Liver (tissue), 9 donors: ENCODE data around the gene GJB1. TPM values are rescaled to one million over a fixed set of nuclear protein-coding genes. Genes with fewer than 3 reads are reported as not detected.

ENCODE experiments used
- DNase-seq: peaks from one replicate; pipeline ENCODE4 v3.0.0-alpha.2; 2017; ENCODE audit warnings: low spot score
- H3K27ac ChIP-seq, 2 donors: one replicate each; pipeline ENCODE4 v1.7.0; 2013; ENCODE audit warnings: inconsistent platforms in 2 of 2, low read length in 2 of 2, control low read depth in 1 of 2, low read depth in 1 of 2, mild to moderate bottlenecking in 1 of 2
- H3K27me3 ChIP-seq, 4 donors: one replicate each; pipeline versions ENCODE4 v1.6.1 to v1.7.0; 2013; ENCODE audit warnings: low read length in 3 of 4, inconsistent platforms in 1 of 4, mild to moderate bottlenecking in 1 of 4, moderate library complexity in 1 of 4; ENCODE audit not compliant: control insufficient read depth in 4 of 4, insufficient read depth in 4 of 4
- H3K36me3 ChIP-seq, 4 donors: one replicate each; pipeline versions ENCODE4 v1.6.1 to v1.7.0; 2013; ENCODE audit warnings: low read length in 3 of 4, mild to moderate bottlenecking in 3 of 4, low read depth in 1 of 4, moderate library complexity in 1 of 4; ENCODE audit not compliant: control insufficient read depth in 4 of 4, insufficient read depth in 3 of 4
- H3K4me1 ChIP-seq, 4 donors: one replicate each; pipeline versions ENCODE4 v1.6.1 to v1.7.0; 2013; ENCODE audit warnings: low read length in 3 of 4, mild to moderate bottlenecking in 3 of 4, moderate library complexity in 1 of 4; ENCODE audit not compliant: control insufficient read depth in 4 of 4, insufficient read depth in 4 of 4
- H3K4me3 ChIP-seq, 3 donors: one replicate each; pipeline versions ENCODE4 v1.6.1 to v1.7.0; 2013; ENCODE audit warnings: low read length in 3 of 3, control low read depth in 1 of 3, low read depth in 1 of 3, mild to moderate bottlenecking in 1 of 3
- H3K9ac ChIP-seq, 2 donors: one replicate each; pipeline ENCODE4 v1.7.0; 2013; ENCODE audit warnings: low read length in 2 of 2, mild to moderate bottlenecking in 2 of 2, moderate library complexity in 2 of 2, control low read depth in 1 of 2, low read depth in 1 of 2
- H3K9me3 ChIP-seq, 4 donors: one replicate each; pipeline versions ENCODE4 v1.6.1 to v1.7.0; 2013; ENCODE audit warnings: low read length in 3 of 4; ENCODE audit not compliant: control insufficient read depth in 4 of 4
- ATF3 ChIP-seq: IDR thresholded peaks from 2 replicates; pipeline ENCODE4 v1.6.1; 2016; ENCODE audit warnings: antibody characterized with exemption
- CTCF ChIP-seq: fragments of 150-350 bp; IDR thresholded peaks from 2 replicates; pipeline ENCODE4 v1.5.1; 2017; ENCODE audit warnings: improper control_type of control experiment, low read depth, low read length; ENCODE audit not compliant: missing input control
- EGR1 ChIP-seq, 2 donors: IDR thresholded peaks; 2 replicates each; pipeline ENCODE4 v1.6.1; 2016 to 2018; ENCODE audit warnings: antibody characterized with exemption in 2 of 2, low read depth in 2 of 2
- HNF4G ChIP-seq: IDR thresholded peaks from 2 replicates; pipeline ENCODE4 v1.6.1; 2016; ENCODE audit warnings: antibody characterized with exemption
- NR2F2 ChIP-seq: IDR thresholded peaks from 2 replicates; pipeline ENCODE4 v1.6.1; 2016; ENCODE audit warnings: antibody characterized with exemption
- REST ChIP-seq: IDR thresholded peaks from 2 replicates; pipeline ENCODE4 v1.6.1; 2016; ENCODE audit warnings: antibody characterized with exemption, mild to moderate bottlenecking
- RXRA ChIP-seq, 2 donors: IDR thresholded peaks; 2 replicates each; pipeline ENCODE4 v1.6.1; 2017 to 2018; ENCODE audit warnings: antibody characterized with exemption in 2 of 2, mild to moderate bottlenecking in 1 of 2
- SP1 ChIP-seq: IDR thresholded peaks from 2 replicates; pipeline ENCODE4 v1.6.1; 2018; ENCODE audit warnings: antibody characterized with exemption, mild to moderate bottlenecking
- TAF1 ChIP-seq: conservative IDR thresholded peaks from 2 replicates; pipeline ENCODE4 v1.6.1; 2016; ENCODE audit warnings: antibody characterized with exemption, mild to moderate bottlenecking
- YY1 ChIP-seq: IDR thresholded peaks from 2 replicates; pipeline ENCODE4 v1.6.1; 2016; ENCODE audit warnings: antibody characterized with exemption, mild to moderate bottlenecking
- ZBTB33 ChIP-seq: IDR thresholded peaks from 2 replicates; pipeline ENCODE4 v1.6.1; 2016; ENCODE audit warnings: antibody characterized with exemption
- WGBS: extraction: QIAGEN DNeasy Blood & Tissue Kit; methylation state at CpG from one replicate; pipeline ENCODE4 v1.1.7; 2013; 5-methylcytosine and 5-hydroxymethylcytosine counted together
- polyA plus RNA-seq, 2 donors: library from polyadenylated mRNA; stranded (reverse) in 1 of 2; unstranded in 1 of 2; fragments of 200-250 nt in 1 of 2; fragments of >200 nt in 1 of 2; fragmentation: Nextera tagmentation in 1 of 2; extraction: Ambion mirVana in 1 of 2; gene quantifications; one replicate each; pipeline versions ENCODE4 v1.2.1 to v1.2.3, GENCODE V29; 2013 to 2015
- total RNA-seq, 2 donors: library from RNA; depleted of rRNA; stranded (reverse); fragments of >200 nt; gene quantifications; one replicate each; pipeline ENCODE4 v1.2.3, GENCODE V29; 2014
- donor health status: healthy.
- donor health status: healthy.
- donor health status: healthy.
- donor health status: healthy.
- donor health status: healthy.

The GJB1 gene
- total and polyA plus RNA-seq, 4 donors, result 77.1 to 251 (median 199) TPM

GRCh38 chrX:71245159-71245558 is 22.1 kb downstream of the GJB1 start:
- Histone ChIP-seq H3K27ac (no peak overlapping the region), H3K4me1 (no peaks in the 10 kb centered on the region), H3K36me3 (peaks cover 8 to 68% (median 34%) of the 10 kb centered on the region in 4 donors), H3K4me3 (no peak overlapping the region), H3K27me3 (no peaks in the 10 kb centered on the region), H3K9me3 (no peaks in the 10 kb centered on the region), H3K9ac (no peak overlapping the region)
- 87% methylated on average over 2 of the region's 2 CpGs for WGBS
- DNase-seq, result no peak
- TF ChIP-seq TAF1, result no peak
- TF ChIP-seq EGR1 (IDR thresholded peaks at IDR 0.05; ENCODE audit: low read depth in 2 of 2), result no peak
- TF ChIP-seq NR2F2, result no peak
- no peak for TF ChIP-seq SP1
- no peak for TF ChIP-seq YY1
- no peak for TF ChIP-seq REST
- TF ChIP-seq CTCF, result no peak
- TF ChIP-seq ZBTB33, result no peak
- no peak for TF ChIP-seq HNF4G

- no peak for DNase-seq
- no peaks in the 10 kb centered on the region for H3K9me3 ChIP-seq
- H3K27ac ChIP-seq, result no peak overlapping the region
- peaks cover 2 to 18% (median 11%) of the 10 kb centered on the region in 4 donors for H3K36me3 ChIP-seq
- no peak overlapping the region for H3K9ac ChIP-seq
- H3K4me1 ChIP-seq, result peaks cover 5 to 9% (median 7%) of the 10 kb centered on the region in 4 donors
- TF ChIP-seq RXRA (IDR thresholded peaks at IDR 0.05) (no peak), ZBTB33 (no peak), REST (no peak), SP1 (no peak), ATF3 (no peak)
- WGBS, result 91% methylated on average over 9 of the region's 9 CpGs
- no peaks in the 10 kb centered on the region for H3K27me3 ChIP-seq
- no peak overlapping the region for H3K4me3 ChIP-seq
Measured at GRCh38 chrX:71250841-71251240, 27.8 kb downstream of the GJB1 start.
